H9 (cell line): ENCODE data around the gene ASCC1. TPM values are rescaled to one million over a fixed set of nuclear protein-coding genes. Genes with fewer than 3 reads are reported as not detected.

Source experiments
- DNase-seq: peaks from one replicate; pipeline ENCODE4 v3.0.0-alpha.2; 2017
- H2AFZ ChIP-seq: one replicate; pipeline ENCODE4 v1.6.1; 2013; ENCODE audit warnings: mild to moderate bottlenecking, low read length, control low read depth, moderate library complexity
- H2AK5ac ChIP-seq: 2 replicates; pipeline ENCODE4 v1.6.1; 2013; ENCODE audit warnings: low read length, control low read depth, mixed read lengths; ENCODE audit not compliant: insufficient read length
- H2BK120ac ChIP-seq: one replicate; pipeline ENCODE4 v1.6.1; 2013; ENCODE audit warnings: low read depth, mild to moderate bottlenecking, low read length, control low read depth, inconsistent platforms; ENCODE audit not compliant: poor library complexity, severe bottlenecking
- H2BK12ac ChIP-seq: 2 replicates; pipeline ENCODE4 v1.6.1; 2013; ENCODE audit warnings: low read length, control low read depth, mixed read lengths, low read depth; ENCODE audit not compliant: insufficient read length
- H2BK15ac ChIP-seq: 2 replicates; pipeline ENCODE4 v1.6.1; 2013; ENCODE audit warnings: low read depth, low read length, control low read depth
- H2BK20ac ChIP-seq: one replicate; pipeline ENCODE4 v1.6.1; 2013; ENCODE audit warnings: low read depth, mild to moderate bottlenecking, low read length, control low read depth, inconsistent platforms; ENCODE audit not compliant: poor library complexity, severe bottlenecking
- H2BK5ac ChIP-seq: 2 replicates; pipeline ENCODE4 v1.6.1; 2013; ENCODE audit warnings: low read length, control low read depth, mixed read lengths; ENCODE audit not compliant: insufficient read length
- H3K14ac ChIP-seq: 2 replicates; pipeline ENCODE4 v1.6.1; 2013; ENCODE audit warnings: low read length, control low read depth; ENCODE audit not compliant: insufficient read depth
- H3K18ac ChIP-seq: 2 replicates; pipeline ENCODE4 v1.6.1; 2013; ENCODE audit warnings: low read depth, mild to moderate bottlenecking, mixed read lengths, low read length, control low read depth; ENCODE audit not compliant: insufficient read length
- H3K23ac ChIP-seq: 2 replicates; pipeline ENCODE4 v1.6.1; 2013; ENCODE audit warnings: low read length, control low read depth, mixed read lengths, low read depth; ENCODE audit not compliant: insufficient read length
- H3K23me2 ChIP-seq: 2 replicates; pipeline ENCODE4 v1.6.1; 2013; ENCODE audit warnings: low read depth, mild to moderate bottlenecking, mixed read lengths, low read length, control low read depth; ENCODE audit not compliant: insufficient read length, poor library complexity, severe bottlenecking
- H3K27ac ChIP-seq: 2 replicates; pipeline ENCODE4 v1.5.1; 2013; ENCODE audit warnings: low read length, control low read depth, mixed read lengths, low read depth; ENCODE audit not compliant: insufficient read length
- H3K27me3 ChIP-seq: 2 replicates; pipeline ENCODE4 v1.6.1; 2013; ENCODE audit warnings: low read length, control low read depth, inconsistent platforms; ENCODE audit not compliant: insufficient read depth
- H3K4ac ChIP-seq: 2 replicates; pipeline ENCODE4 v1.6.1; 2013; ENCODE audit warnings: low read depth, mild to moderate bottlenecking, control low read depth, inconsistent platforms, low read length, moderate library complexity
- H3K4me1 ChIP-seq: 2 replicates; pipeline ENCODE4 v1.6.1; 2013; ENCODE audit warnings: low read length, control low read depth, inconsistent platforms; ENCODE audit not compliant: insufficient read depth
- H3K4me2 ChIP-seq: 2 replicates; pipeline ENCODE4 v1.6.1; 2013; ENCODE audit warnings: low read length, control low read depth, mixed read lengths; ENCODE audit not compliant: insufficient read length, insufficient read depth
- H3K56ac ChIP-seq: 2 replicates; pipeline ENCODE4 v1.6.1; 2013; ENCODE audit warnings: low read depth, mild to moderate bottlenecking, mixed read lengths, low read length, control low read depth; ENCODE audit not compliant: insufficient read length
- H3K79me1 ChIP-seq: 2 replicates; pipeline ENCODE4 v1.6.1; 2013; ENCODE audit warnings: low read depth, mild to moderate bottlenecking, moderate library complexity, low read length, control low read depth, inconsistent platforms; ENCODE audit not compliant: insufficient read depth, poor library complexity, severe bottlenecking
- H3K79me2 ChIP-seq: 2 replicates; pipeline ENCODE4 v1.6.1; 2013; ENCODE audit warnings: low read length, control low read depth, inconsistent platforms; ENCODE audit not compliant: insufficient read depth
- H3K9ac ChIP-seq: 2 replicates; pipeline ENCODE4 v1.6.1; 2013; ENCODE audit warnings: low read length, control low read depth, mixed read lengths; ENCODE audit not compliant: insufficient read length; ENCODE audit errors: extremely low read depth
- H3K9me3 ChIP-seq: one replicate; pipeline ENCODE4 v1.6.1; 2013; ENCODE audit warnings: low read depth, low read length, inconsistent platforms; ENCODE audit not compliant: control insufficient read depth
- H3T11ph ChIP-seq: one replicate; pipeline ENCODE4 v1.6.1; 2013; ENCODE audit warnings: mild to moderate bottlenecking, low read length, control low read depth, inconsistent platforms
- H4K20me1 ChIP-seq: one replicate; pipeline ENCODE4 v1.6.1; 2013; ENCODE audit not compliant: control insufficient read depth, insufficient read length, insufficient read depth
- H4K5ac ChIP-seq: 2 replicates; pipeline ENCODE4 v1.6.1; 2013; ENCODE audit warnings: low read depth, mild to moderate bottlenecking, mixed read lengths, low read length, control low read depth; ENCODE audit not compliant: insufficient read length
- H4K8ac ChIP-seq: replicated peaks from 2 replicates; pipeline ENCODE4 v1.6.1; 2013; ENCODE audit warnings: low read length, control low read depth, mixed read lengths, low read depth; ENCODE audit not compliant: insufficient read length
- H4K91ac ChIP-seq: 2 replicates; pipeline ENCODE4 v1.6.1; 2013; ENCODE audit warnings: low read depth, mild to moderate bottlenecking, moderate library complexity, mixed read lengths, low read length, control low read depth; ENCODE audit not compliant: insufficient read length
- H3K27ac Mint-ChIP-seq, 3 experiments: 2 replicates in 2 of 3; 3 replicates in 1 of 3; pipeline ENCODE4 v1.8.0; 2020 to 2021; ENCODE audit warnings: mixed read lengths in 3 of 3, mild to moderate bottlenecking in 1 of 3, moderate library complexity in 1 of 3
- H3K27me3 Mint-ChIP-seq: 2 replicates; pipeline ENCODE4 v1.8.0; 2021; ENCODE audit warnings: low read depth, mild to moderate bottlenecking, moderate library complexity, mixed read lengths
- H3K36me3 Mint-ChIP-seq, 3 experiments: 2 replicates in 2 of 3; 3 replicates in 1 of 3; pipeline ENCODE4 v1.8.0; 2020 to 2021; ENCODE audit warnings: low read depth in 3 of 3, mixed read lengths in 3 of 3; ENCODE audit not compliant: insufficient read depth in 1 of 3
- H3K4me1 Mint-ChIP-seq, 2 experiments: 2 replicates each; pipeline ENCODE4 v1.8.0; 2020; ENCODE audit warnings: mixed read lengths in 2 of 2
- H3K4me3 Mint-ChIP-seq, 2 experiments: 2 replicates in 1 of 2; 3 replicates in 1 of 2; pipeline ENCODE4 v1.8.0; 2020 to 2021; ENCODE audit warnings: mild to moderate bottlenecking in 2 of 2, mixed read lengths in 2 of 2, moderate library complexity in 1 of 2
- H3K9me3 Mint-ChIP-seq, 2 experiments: 2 replicates in 1 of 2; 3 replicates in 1 of 2; pipeline ENCODE4 v1.8.0; 2020; ENCODE audit warnings: mild to moderate bottlenecking in 2 of 2, mixed read lengths in 2 of 2, moderate library complexity in 1 of 2
- WGBS: extraction: QIAGEN DNeasy Blood & Tissue Kit; methylation state at CpG from one replicate; pipeline ENCODE4 v1.1.7; 2013; ENCODE audit warnings: missing lambda C conversion rate, low lambda C conversion rate, mixed read lengths; ENCODE audit not compliant: insufficient read length; ENCODE audit errors: extremely low coverage; 5-methylcytosine and 5-hydroxymethylcytosine counted together
- total RNA-seq: library from RNA; stranded (reverse); gene quantifications from 2 replicates; pipeline ENCODE4 v1.2.1, GENCODE V29; 2021
- TF ChIP-seq, protein P1 (sequence below): fragments of 200-600 bp; sonication (generic); conservative IDR thresholded peaks from 3 replicates; pipeline ENCODE4 v1.8.0; 2021; ENCODE audit warnings: antibody characterized with exemption, mild to moderate bottlenecking

The ASCC1 gene
- total RNA-seq, 1 experiment from 2014 or later = 41.2 TPM

DNA sequence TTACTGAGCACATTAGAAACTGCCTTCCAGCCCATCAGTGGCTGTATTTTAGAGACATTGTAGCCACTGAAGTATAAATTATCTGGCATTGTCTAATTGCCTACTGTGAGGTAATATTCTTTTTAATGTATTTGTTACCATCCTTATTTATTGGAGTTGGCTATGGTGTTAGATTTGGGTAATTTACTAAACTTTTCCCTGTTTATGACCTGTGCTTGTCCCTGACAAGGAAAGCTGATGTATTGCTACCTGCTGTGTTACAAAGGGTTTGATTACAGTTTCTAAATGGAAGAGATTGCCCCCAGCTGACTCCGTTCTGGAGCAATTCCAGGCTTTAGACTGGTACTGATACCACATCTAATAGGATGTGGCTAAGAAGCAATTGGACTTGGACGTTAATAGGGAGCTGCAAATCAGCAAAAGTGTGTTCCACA, 12.3 kb upstream of the ASCC1 start:
- DNase-seq = no peak
- Mint-ChIP-seq H3K36me3 (peaks cover 11 to 49% (median 38%) of the 10 kb centered on the region in 3 experiments; a peak in 6 of 7 replicates), H3K4me1 (peaks cover 18 to 23% of the 10 kb centered on the region in 2 experiments), H3K27ac (peak overlapping the region in 2 of 3 experiments; percentile 35 to 47; a peak in 1 of 7 replicates), H3K4me3 (no peak overlapping the region), H3K27me3 (no peaks in the 10 kb centered on the region), H3K9me3 (no peaks in the 10 kb centered on the region; a peak in 1 of 5 replicates)
- no peak overlapping the region for H3T11ph ChIP-seq
- H2AK5ac ChIP-seq = no peak overlapping the region
- H4K5ac ChIP-seq = no peak overlapping the region
- WGBS = no CpG with 5 or more reads among the region's 2 CpGs
- peaks cover 1% of the 10 kb centered on the region for H3K79me1 ChIP-seq
- no peak overlapping the region for H3K9ac ChIP-seq
- no peak overlapping the region for H3K4ac ChIP-seq
- no peak overlapping the region for H4K91ac ChIP-seq
- H3K79me2 ChIP-seq = no peaks in the 10 kb centered on the region
- no peaks in the 10 kb centered on the region for H4K20me1 ChIP-seq
- H2BK120ac ChIP-seq = no peak overlapping the region
- no peaks in the 10 kb centered on the region for H3K23me2 ChIP-seq
- H3K23ac ChIP-seq = no peak overlapping the region
- H2BK5ac ChIP-seq = no peak overlapping the region
- no peak overlapping the region for H3K14ac ChIP-seq
- no peak overlapping the region for H2BK20ac ChIP-seq
- H2BK12ac ChIP-seq = no peak overlapping the region
- H2AFZ ChIP-seq = no peak overlapping the region
- H3K27ac ChIP-seq = no peak overlapping the region
- no peaks in the 10 kb centered on the region for H3K9me3 ChIP-seq
- H3K18ac ChIP-seq = no peak overlapping the region
- H3K27me3 ChIP-seq = no peaks in the 10 kb centered on the region
- no peak overlapping the region for H3K56ac ChIP-seq
- H3K4me2 ChIP-seq = no peak overlapping the region
- no peak overlapping the region for H2BK15ac ChIP-seq
- peaks cover 2% of the 10 kb centered on the region; the same call in 1 of the 2 replicates for H3K4me1 ChIP-seq
- TF ChIP-seq, protein P1, sequence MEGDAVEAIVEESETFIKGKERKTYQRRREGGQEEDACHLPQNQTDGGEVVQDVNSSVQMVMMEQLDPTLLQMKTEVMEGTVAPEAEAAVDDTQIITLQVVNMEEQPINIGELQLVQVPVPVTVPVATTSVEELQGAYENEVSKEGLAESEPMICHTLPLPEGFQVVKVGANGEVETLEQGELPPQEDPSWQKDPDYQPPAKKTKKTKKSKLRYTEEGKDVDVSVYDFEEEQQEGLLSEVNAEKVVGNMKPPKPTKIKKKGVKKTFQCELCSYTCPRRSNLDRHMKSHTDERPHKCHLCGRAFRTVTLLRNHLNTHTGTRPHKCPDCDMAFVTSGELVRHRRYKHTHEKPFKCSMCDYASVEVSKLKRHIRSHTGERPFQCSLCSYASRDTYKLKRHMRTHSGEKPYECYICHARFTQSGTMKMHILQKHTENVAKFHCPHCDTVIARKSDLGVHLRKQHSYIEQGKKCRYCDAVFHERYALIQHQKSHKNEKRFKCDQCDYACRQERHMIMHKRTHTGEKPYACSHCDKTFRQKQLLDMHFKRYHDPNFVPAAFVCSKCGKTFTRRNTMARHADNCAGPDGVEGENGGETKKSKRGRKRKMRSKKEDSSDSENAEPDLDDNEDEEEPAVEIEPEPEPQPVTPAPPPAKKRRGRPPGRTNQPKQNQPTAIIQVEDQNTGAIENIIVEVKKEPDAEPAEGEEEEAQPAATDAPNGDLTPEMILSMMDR = no peak
- no peak overlapping the region for H4K8ac ChIP-seq
